ENCODE results near the gene CCDC154.

DNA sequence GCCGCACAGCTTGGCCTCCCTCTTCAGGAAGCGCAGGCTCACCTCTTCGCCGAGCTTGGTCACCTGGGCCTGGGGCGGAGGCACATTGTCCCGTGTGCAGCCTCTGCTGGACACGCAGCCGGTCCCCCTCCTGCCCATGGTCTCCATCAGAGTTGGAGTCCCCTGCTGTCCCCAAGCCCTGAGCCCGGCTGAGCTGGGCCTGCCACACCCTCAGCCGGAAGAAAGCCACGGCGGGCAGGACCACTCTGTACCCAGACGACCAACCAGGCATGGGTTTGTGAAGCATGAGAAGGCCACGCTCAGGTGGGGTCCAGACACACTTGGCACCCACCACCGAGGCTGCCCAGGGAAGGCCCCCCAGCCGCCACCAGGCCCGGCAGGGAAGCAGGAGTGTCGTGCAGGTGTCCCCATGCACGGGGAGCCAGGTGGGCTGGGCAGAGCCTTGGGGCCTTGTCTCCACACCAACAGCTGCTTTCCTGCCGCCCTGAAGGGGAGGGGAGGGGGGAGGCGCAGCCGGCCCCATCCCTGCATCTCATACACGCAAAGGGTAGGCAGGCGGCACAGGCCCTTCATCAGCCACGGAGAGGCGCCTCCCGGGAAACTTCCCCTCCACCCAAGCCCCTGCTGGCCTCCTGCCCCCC is 5.2 kb downstream of the CCDC154 start:
- TF ChIP-seq, protein P1, sequence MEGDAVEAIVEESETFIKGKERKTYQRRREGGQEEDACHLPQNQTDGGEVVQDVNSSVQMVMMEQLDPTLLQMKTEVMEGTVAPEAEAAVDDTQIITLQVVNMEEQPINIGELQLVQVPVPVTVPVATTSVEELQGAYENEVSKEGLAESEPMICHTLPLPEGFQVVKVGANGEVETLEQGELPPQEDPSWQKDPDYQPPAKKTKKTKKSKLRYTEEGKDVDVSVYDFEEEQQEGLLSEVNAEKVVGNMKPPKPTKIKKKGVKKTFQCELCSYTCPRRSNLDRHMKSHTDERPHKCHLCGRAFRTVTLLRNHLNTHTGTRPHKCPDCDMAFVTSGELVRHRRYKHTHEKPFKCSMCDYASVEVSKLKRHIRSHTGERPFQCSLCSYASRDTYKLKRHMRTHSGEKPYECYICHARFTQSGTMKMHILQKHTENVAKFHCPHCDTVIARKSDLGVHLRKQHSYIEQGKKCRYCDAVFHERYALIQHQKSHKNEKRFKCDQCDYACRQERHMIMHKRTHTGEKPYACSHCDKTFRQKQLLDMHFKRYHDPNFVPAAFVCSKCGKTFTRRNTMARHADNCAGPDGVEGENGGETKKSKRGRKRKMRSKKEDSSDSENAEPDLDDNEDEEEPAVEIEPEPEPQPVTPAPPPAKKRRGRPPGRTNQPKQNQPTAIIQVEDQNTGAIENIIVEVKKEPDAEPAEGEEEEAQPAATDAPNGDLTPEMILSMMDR (IDR thresholded peaks at IDR 0.05) = no peak
- TF ChIP-seq POLR2AphosphoS5 (IDR thresholded peaks at IDR 0.05) = no peak

All from suprapubic skin (tissue), 3 donors.